Keratinocyte (primary cell): ENCODE results near the gene SURF4.

Experiments
- EZH2 ChIP-seq: IDR thresholded peaks from one replicate; pipeline ENCODE4 v1.6.1; 2012; ENCODE audit warnings: inconsistent platforms, mild to moderate bottlenecking, low read length, moderate library complexity
- TF ChIP-seq, protein P1 (sequence below), 3 experiments: IDR thresholded peaks in 1 of 3; conservative IDR thresholded peaks in 1 of 3; optimal IDR thresholded peaks in 1 of 3; 2 replicates in 2 of 3; 3 replicates in 1 of 3; pipeline versions ENCODE3 to v1.5.1; 2011; ENCODE audit warnings: low read length in 3 of 3, mild to moderate bottlenecking in 3 of 3, moderate library complexity in 2 of 3, control low read depth in 1 of 3, inconsistent platforms in 1 of 3; ENCODE audit not compliant: insufficient read depth in 2 of 3; ENCODE audit errors: extremely low read depth in 1 of 3

DNA sequence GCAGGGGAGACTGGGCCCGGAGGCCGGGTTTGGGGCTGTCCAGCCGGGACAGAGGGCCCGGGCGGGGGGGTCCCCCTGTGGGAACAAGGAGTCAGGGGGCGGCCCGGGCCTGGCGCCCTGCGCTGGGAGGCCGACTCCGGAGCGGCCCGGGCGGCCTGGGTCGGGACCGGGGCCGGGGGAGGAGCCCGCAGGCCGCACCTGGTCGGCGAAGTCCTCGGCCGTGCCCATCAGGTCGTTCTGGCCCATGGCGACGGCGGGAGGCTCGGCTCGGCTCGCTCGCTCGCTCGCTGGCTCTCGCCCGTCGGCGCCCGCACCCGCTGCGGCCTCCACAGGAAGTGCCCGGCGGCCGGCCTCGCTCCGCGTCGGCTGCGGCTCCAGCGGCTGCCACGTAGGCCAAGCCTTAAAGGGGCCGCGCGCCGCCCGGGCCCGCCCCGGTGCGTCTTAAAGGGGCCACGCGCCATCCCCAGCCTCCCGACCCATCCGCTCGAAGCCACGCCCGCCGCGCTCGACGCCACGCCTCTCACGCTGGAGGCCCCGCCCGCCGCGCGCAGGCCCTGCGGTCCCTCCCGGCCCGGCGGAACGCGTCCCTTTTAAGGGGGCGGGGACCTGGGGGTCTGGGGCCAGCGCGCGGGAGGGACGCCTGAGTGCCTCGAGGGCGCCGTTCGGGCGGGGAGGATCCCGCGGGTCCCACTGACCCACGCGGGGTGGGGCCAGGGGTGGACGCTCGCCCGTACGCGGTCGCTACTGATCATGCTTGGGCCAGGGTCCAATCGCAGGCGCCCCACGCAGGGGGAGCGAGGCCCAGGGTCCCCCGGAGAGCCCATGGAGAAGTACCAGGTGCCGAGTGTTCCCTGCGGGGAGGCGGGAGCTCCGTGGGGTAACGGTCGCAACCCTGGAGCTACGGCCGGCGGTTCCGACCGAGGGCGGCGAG lies at the start of gene SURF4, which contains the start of gene STKLD1:
- TF ChIP-seq, protein P1, sequence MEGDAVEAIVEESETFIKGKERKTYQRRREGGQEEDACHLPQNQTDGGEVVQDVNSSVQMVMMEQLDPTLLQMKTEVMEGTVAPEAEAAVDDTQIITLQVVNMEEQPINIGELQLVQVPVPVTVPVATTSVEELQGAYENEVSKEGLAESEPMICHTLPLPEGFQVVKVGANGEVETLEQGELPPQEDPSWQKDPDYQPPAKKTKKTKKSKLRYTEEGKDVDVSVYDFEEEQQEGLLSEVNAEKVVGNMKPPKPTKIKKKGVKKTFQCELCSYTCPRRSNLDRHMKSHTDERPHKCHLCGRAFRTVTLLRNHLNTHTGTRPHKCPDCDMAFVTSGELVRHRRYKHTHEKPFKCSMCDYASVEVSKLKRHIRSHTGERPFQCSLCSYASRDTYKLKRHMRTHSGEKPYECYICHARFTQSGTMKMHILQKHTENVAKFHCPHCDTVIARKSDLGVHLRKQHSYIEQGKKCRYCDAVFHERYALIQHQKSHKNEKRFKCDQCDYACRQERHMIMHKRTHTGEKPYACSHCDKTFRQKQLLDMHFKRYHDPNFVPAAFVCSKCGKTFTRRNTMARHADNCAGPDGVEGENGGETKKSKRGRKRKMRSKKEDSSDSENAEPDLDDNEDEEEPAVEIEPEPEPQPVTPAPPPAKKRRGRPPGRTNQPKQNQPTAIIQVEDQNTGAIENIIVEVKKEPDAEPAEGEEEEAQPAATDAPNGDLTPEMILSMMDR (optimal IDR thresholded peaks at IDR 0.05 in 1 of 3, IDR thresholded peaks at IDR 0.05 in 1 of 3, conservative IDR thresholded peaks at IDR 0.05 in 1 of 3; ENCODE audit: extremely low read depth in 1 of 3, insufficient read depth in 2 of 3, low read length in 3 of 3) = no peak
- TF ChIP-seq EZH2 = no peak
